Measurements from ENCODE around the gene ECI2.
"Not testable (repeated sequence)": the region's sequence is repeated elsewhere in the genome, so short reads cannot be mapped to it uniquely, and the experiment has no call there.

ECI2 gene

DNA sequence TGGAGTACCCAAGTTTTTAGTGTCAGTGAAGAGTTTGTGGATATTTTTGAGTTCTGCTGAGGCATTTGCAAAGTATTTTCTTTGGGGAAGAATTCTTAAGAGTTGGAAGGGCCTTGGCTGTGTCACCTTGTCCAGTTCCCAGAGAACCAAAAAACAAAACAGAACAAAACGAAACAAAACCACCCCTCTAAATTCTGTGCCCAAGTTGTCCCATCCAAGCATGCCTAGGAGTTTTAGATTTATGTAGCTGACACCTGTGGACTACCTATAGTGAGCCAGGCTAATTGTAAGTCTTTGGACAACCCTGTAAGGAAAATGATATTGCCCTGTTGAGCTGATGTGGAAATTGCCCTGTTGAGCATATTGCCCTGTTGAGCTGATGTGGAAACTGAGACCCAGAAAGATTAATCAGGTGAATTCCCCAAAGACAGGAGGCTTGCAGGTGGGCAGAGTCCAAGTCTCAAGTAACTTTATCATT, 1.0 kb upstream of the ECI2 start:
- DNase-seq = no peak

GRCh38 chr6:4135665-4136353, 434 bp upstream of the ECI2 start:
- peak; percentile 88 to 96 for DNase-seq

DNA sequence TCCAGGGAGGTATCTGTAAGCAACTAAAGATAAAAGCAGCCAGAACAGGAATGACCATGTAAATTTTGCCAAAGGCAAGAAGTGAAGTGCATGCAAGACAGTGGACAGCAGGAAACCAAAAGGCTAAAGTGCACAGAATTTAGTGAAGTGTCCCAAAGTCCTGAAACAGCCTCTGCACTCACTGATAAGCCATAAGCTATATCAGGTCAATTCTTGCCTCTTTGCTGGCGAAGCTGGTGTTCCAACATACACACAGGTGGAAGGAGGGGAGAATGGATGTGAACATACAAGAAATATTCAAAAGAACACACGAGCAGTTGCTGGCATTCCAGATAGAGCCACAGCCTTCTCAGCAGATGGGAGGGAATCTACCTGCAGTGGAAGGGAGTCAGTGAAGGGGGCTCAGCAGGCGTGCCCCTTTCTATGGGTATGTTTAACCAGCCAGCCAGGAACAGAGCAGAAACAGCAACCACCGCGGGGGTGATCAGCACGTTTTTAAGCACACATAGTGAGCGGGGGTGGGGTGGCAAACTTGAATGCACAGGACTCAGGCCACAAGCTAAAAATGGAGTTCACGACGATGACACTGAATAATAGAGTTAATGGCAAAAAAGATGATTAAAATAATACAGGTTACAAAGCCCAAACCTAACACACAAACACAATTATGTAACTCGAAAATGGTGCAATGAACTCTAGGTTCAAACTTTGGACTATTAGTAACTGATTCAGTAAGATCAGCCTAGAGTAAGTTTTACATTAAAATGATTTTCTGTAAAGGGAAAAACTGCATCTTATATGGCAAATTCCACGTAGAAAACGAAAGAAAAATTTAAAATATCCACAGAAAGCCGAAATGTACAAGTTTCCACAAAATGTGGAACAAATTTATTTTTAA, 1.2 kb downstream of the ECI2 start:
- DNase-seq = peak in 1 of 2 experiments; percentile 11

DNA sequence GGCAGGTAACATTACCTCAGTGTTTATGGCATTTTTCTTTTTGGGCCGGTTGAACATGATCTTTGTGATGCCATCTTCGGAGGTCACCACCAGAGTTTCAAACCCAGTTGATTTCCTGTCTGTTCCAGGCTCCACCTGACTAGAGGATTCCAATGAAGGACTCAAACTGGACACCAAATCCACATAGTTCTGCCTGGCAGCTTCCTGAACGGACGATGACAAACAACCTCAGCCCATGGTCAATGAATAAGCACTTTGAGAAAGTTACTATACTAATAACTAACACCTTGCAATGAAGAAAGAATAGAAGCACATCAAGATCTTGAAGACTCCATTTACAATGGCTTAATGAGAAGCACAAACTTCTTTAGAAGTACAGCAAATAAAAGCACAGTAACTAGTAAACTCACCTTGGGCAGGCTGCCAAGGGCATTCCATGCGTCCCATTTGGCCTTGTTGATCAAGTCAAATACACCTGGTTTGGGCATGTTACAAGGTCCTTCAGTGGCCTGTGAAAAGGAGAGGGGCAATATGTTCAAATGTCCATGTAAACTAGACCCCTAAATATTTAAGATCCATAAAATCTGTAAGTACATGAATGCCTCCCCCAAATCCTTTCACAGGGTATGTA, 4.9 kb downstream of the ECI2 start:
- peak in 1 of 2 experiments; percentile 7 for DNase-seq

DNA sequence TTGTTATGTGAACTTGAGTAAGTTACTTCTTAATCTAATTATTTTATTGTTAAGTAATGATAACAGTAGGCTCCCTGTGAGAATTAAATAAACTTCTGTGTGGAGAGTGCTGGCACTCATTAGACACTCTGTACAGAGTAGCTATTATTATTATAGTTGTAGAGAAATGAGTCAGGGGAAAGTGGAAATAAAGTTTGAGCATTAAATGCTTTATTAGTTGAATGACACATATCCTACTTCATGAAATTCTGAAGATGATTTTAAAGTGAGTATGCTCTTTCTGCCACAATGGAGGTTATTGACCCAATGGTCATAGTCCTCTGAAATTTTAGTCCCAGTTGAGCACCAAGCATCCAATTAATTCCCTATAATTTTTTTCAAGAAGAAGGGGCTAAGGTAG, 5.9 kb downstream of the ECI2 start:
- no peak for DNase-seq

GRCh38 chr6:4128748-4129147, 6.6 kb downstream of the ECI2 start:
- DNase-seq = no peak

- DNase-seq = no peak
Measured at GRCh38 chr6:4128072-4128471, 7.3 kb downstream of the ECI2 start.

DNA sequence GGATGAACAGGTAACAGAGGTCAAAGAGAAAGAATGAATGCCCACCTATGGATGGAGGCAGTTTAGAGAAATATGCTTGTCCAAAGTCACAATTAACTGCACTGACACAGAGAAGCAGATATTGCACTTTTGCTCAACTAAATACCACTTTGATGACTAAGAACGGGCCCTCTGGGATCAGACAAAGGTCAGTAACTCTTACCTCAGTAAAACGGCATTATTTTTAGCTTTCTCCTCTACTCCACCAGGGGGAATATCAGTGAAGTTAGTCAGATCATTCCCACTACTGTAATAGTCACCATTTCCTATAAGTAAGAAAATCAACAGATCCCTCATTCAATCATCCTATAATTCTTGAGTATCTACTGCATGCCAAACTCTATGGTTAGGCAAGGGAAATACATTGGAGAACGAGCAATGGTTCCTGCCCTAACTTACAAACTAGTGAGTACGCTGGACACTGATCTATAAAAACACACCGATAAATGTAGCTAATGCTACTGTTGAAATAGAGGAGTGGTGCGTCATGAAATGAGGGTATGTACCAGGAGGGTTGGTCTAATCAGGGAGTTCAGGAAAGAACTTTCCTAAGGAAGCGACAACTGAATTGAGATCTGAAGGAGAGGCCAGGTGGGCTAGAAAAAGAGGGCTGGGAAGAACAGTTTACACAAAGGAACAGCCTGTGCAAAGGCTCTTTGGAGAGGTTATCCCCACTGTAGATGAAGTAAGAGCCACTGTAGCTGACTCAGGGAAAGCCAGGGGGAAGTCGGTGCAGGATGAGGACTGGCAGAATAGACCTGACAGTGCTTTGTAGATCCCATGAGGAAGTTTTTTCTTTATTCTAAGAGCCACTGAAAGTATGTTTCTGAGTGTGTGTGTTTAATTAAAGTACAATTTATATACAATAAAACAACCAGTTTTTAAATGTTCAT, 9.2 kb downstream of the ECI2 start:
- no peak for DNase-seq

GRCh38 chr6:4125500-4125899, 9.9 kb downstream of the ECI2 start:
- DNase-seq = no peak

- no peak for DNase-seq
Measured at GRCh38 chr6:4124351-4124750, 11.0 kb downstream of the ECI2 start.

DNA sequence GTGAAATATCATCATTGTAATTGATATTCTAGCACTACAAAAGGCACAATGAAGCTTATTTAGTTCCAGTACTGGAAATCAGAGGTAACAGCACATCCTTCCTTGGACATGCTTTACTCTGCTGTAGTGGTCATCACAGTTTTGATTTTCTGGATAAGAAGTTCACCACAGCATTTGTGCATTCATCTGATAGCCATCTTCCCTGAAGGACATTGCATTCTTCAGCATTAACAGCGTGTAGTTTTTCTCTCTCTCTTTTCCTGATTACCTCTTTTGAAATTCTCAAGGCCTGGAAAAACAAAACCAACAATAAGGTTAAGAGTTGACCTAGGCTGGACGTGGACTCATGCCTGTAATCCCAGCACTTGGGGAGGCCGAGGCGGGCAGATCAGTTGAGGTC, 19.6 kb downstream of the ECI2 start:
- DNase-seq = no peak

- no peak for DNase-seq
Measured at GRCh38 chr6:4114123-4114522, 21.3 kb downstream of the ECI2 start.

GRCh38 chr6:4113649-4114048, 21.7 kb downstream of the ECI2 start:
- DNase-seq = no peak

GRCh38 chr6:4112366-4112765, 23.0 kb downstream of the ECI2 start:
- no peak for DNase-seq

GRCh38 chr6:4109363-4109815, 26.0 kb downstream of the ECI2 start:
- not testable (repeated sequence) for DNase-seq

GRCh38 chr6:4108561-4109093, 26.7 kb downstream of the ECI2 start:
- no peak for DNase-seq

DNA sequence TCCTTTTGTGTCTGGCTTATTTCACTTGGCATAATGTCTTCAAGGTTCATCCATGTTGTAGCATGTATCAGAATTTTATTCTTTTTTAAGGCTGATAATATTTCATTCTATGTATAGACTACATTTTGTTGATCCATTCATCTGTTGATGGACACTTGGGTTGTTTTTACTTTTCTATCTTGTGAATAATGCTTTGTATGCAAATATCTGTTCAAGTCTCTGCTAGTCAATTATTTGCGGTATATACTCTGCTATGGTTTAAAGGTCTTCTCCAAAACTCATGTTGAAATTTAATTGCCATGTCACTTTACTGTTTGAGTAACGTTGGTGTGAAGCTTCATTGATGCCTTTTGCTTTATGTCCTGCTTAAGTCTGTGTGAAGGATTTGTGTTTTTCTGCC, 27.5 kb downstream of the ECI2 start:
- DNase-seq = no peak

DNA sequence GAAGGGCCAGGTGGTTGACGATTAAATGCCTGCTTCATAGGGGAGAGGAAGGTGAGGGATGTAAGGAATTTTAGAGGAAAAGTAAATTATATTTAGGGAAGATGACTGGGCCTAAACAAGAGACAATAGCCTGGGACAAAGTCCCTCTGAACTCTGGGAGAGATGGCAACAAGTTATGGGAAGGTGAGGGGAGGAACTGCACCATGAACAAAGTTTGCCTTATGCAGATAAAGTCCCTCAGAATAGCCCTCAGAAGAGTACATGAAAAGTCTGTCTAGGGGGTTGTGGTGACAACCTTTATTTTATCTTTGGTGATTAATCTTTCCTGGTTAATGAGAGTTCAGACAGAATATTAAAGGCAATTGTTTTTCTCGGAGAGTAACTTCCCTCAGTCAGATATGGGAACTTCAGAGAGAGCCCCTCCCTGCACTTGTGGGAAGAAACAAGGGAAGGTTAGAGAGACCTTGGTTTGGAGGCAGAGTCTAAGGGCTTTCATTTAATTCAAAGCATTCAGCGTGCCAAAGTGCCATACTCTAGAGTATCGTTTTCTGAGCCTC, 29.3 kb downstream of the ECI2 start:
- DNase-seq = no peak

GRCh38 chr6:4103929-4104328, 31.4 kb downstream of the ECI2 start:
- no peak for DNase-seq

DNA sequence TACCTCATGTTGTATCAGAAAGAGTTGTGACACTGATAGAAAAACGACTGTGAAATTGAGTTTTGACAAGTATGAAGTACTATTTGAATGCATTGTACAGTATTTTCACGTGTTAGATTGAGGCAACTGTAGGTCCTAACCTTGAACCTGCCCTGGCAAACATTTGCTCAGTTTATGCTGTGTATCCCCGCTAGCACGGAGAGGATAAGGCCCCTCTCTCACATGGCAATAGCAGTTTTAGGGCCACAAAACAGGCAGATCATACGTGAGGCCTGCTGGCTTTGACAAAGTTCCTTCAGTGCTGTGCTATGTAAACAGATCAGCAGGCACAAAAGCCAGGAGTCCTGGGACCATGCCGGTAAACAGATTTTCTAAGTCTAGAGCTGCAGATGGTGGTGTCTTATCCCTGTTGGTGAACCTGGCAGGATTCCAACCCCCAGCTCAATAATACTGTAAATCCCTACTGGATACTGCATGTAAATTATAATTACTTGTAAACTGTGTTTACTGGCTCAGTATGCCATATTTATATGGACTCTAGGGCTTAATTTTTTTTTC, 32.6 kb downstream of the ECI2 start:
- no peak for DNase-seq

GRCh38 chr6:4101298-4101697, 34.1 kb downstream of the ECI2 start:
- DNase-seq = no peak
